Measurements from ENCODE around the gene ANAPC4. TPM values are rescaled to one million over a fixed set of nuclear protein-coding genes. Genes with fewer than 3 reads are reported as not detected.

Gene ANAPC4
- total and polyA plus RNA-seq, 2 of the 8 experiments (the other 6 are each of a cell fraction or from before 2014, with no cell fraction given): 8.7 to 31.6 TPM

GRCh38 chr4:25425361-25425760 is 48.3 kb downstream of the ANAPC4 start:
- H3K27ac ChIP-seq (ENCODE audit: low read depth, low read length): no peak overlapping the region
- no peak overlapping the region for H2BK15ac ChIP-seq (ENCODE audit: low read length)
- CTCF ChIA-PET (ENCODE audit: partially characterized antibody): interaction anchor here (0.6 to 2.1 kb wide), 2 partner anchors 15 to 440 kb away, joined by 3 to 8 read pairs; no protein-coding TSS in a partner anchor
- no peak overlapping the region for H2BK20ac ChIP-seq (ENCODE audit: low read length)
- H2BK120ac ChIP-seq (replicated peaks; ENCODE audit: low read depth, low read length): no peak overlapping the region
- DNase-seq (ENCODE audit: low read depth in 1 of 2, low spot score in 2 of 2) (no peak), FAIRE-seq (no peak)
- no peaks in the 10 kb centered on the region for H3K27me3 ChIP-seq (replicated peaks in 1 of 4; ENCODE audit: control insufficient read depth in 3 of 4, extremely low read depth in 1 of 4, insufficient read depth in 3 of 4, low read length in 3 of 4)
- no peak overlapping the region for H3K4me2 ChIP-seq (ENCODE audit: insufficient read depth in 1 of 2, low read depth in 2 of 2, low read length in 2 of 2)
- no peaks in the 10 kb centered on the region for H3K23me2 ChIP-seq (ENCODE audit: low read depth, low read length)
- H3K36me3 ChIP-seq (ENCODE audit: control insufficient read depth in 2 of 4, insufficient read depth in 4 of 4, low read length in 3 of 4): no peaks in the 10 kb centered on the region
- H4K20me1 ChIP-seq (replicated peaks in 1 of 2; ENCODE audit: control insufficient read depth in 1 of 2, insufficient read depth in 2 of 2, low read length in 2 of 2): no peaks in the 10 kb centered on the region
- no peak overlapping the region for H2AFZ ChIP-seq (ENCODE audit: low read length)
- no peak overlapping the region for H3K23ac ChIP-seq (ENCODE audit: insufficient read length)
- no peaks in the 10 kb centered on the region for H3K9me3 ChIP-seq (ENCODE audit: insufficient read depth in 2 of 2, low read depth in 1 of 2, low read length in 1 of 2)
- H4K91ac ChIP-seq (replicated peaks; ENCODE audit: insufficient read length, low read length): no peak overlapping the region
- H3K18ac ChIP-seq (ENCODE audit: extremely low read depth, low read length): no peak overlapping the region
- WGBS, 2 experiments (ENCODE audit: extremely low coverage in 1 of 2, insufficient coverage in 1 of 2, insufficient read length in 1 of 2, insufficient replicate concordance in 2 of 2, low coverage in 1 of 2, low lambda C conversion rate in 2 of 2, missing lambda C conversion rate in 1 of 2): 95% methylated on average over 4 of the region's 4 CpGs; no CpG with 5 or more reads in 1 of the 2 experiments
- TF ChIP-seq SIRT6 (IDR thresholded peaks at IDR 0.05; ENCODE audit: low read length) (no peak), CEBPB (IDR thresholded peaks at IDR 0.05; ENCODE audit: low read depth, low read length) (no peak), RAD21 (IDR thresholded peaks at IDR 0.05 in 1 of 2, conservative IDR thresholded peaks at IDR 0.05 in 1 of 2; ENCODE audit: low read depth in 2 of 2, low read length in 2 of 2) (no peak), E2F6 (IDR thresholded peaks at IDR 0.05) (no peak), BRCA1 (IDR thresholded peaks at IDR 0.05; ENCODE audit: low read depth, low read length) (no peak)
- no peak overlapping the region for H3K9ac ChIP-seq (replicated peaks in 1 of 4; ENCODE audit: extremely low read depth in 1 of 4, low read depth in 3 of 4, low read length in 3 of 4)
- no peak overlapping the region for H2AK5ac ChIP-seq (ENCODE audit: low read depth, low read length)
- POLR2A ChIA-PET (ENCODE audit: partially characterized antibody): interaction anchor here (1.5 kb wide), 1 partner anchor 46 kb away, joined by 3 read pairs; no protein-coding TSS in a partner anchor
- no peak overlapping the region for H4K8ac ChIP-seq (ENCODE audit: extremely low read depth, insufficient read depth, low read length)
- no peak overlapping the region for H3K56ac ChIP-seq (replicated peaks; ENCODE audit: insufficient read length, low read depth, low read length)
- no peaks in the 10 kb centered on the region for H3K79me2 ChIP-seq (ENCODE audit: control insufficient read depth in 1 of 2, insufficient read depth in 2 of 2, low read length in 2 of 2)
- H2BK5ac ChIP-seq (ENCODE audit: low read depth, low read length): no peak overlapping the region
- H3K4me3 ChIP-seq (ENCODE audit: extremely low read depth in 1 of 4, insufficient read depth in 2 of 4, low read depth in 3 of 4, low read length in 4 of 4): no peak overlapping the region
- no peak overlapping the region for H2BK12ac ChIP-seq (ENCODE audit: low read depth, low read length)
- H4K5ac ChIP-seq (ENCODE audit: insufficient read length, low read depth, low read length): no peak overlapping the region
- no peaks in the 10 kb centered on the region for H3K79me1 ChIP-seq (ENCODE audit: low read depth, low read length)
- H3K4ac ChIP-seq (replicated peaks; ENCODE audit: insufficient read length, low read depth, low read length): no peak overlapping the region
- no peak overlapping the region for H3K14ac ChIP-seq (ENCODE audit: insufficient read length)
- no peaks in the 10 kb centered on the region for H3K4me1 ChIP-seq (replicated peaks in 1 of 4; ENCODE audit: control insufficient read depth in 3 of 4, insufficient read depth in 4 of 4, low read length in 3 of 4)

All from H1 (cell line).